Activated CD4-positive, alpha-beta T cell treated with anti-CD3 and anti-CD28 coated beads for 36 hours (primary cell): ENCODE results near the gene ARL8B. TPM values are rescaled to one million over a fixed set of nuclear protein-coding genes. Genes with fewer than 3 reads are reported as not detected.
A peak's percentile ranks its signal among the peaks of the same experiment; 100 is the strongest.
"Not testable (repeated sequence)": the region's sequence is repeated elsewhere in the genome, so short reads cannot be mapped to it uniquely, and the experiment has no call there.

Source experiments
- ATAC-seq: fragments of 200-7000 bp; cut with Tn5 transposase; one replicate; pipeline ENCODE4 v1.10.0; 2021; ENCODE audit warnings: mild to moderate bottlenecking, moderate library complexity
- CTCF ChIA-PET: fragments of 350-600 bp; sonication (Branson Sonifier 250); formaldehyde crosslinking; loops from one replicate; lab custom pipeline; 2021; ENCODE audit warnings: antibody characterized with exemption; lab: Charles Lee
- POLR2A ChIA-PET: fragments of 350-600 bp; sonication (Branson Sonifier 250); formaldehyde crosslinking; loops from one replicate; lab custom pipeline; 2021; ENCODE audit warnings: antibody characterized with exemption, inconsistent platforms; lab: Charles Lee
- DNase-seq: peaks from one replicate; pipeline ENCODE4 v3.0.0-alpha.2; 2020
- H3K27ac Mint-ChIP-seq: one replicate; pipeline ENCODE4 v1.8.0; 2021; ENCODE audit warnings: mixed read lengths
- H3K27me3 Mint-ChIP-seq: one replicate; pipeline ENCODE4 v1.8.0; 2021; ENCODE audit warnings: mixed read lengths
- H3K36me3 Mint-ChIP-seq: one replicate; pipeline ENCODE4 v1.8.0; 2021; ENCODE audit warnings: low read depth, mixed read lengths
- H3K4me1 Mint-ChIP-seq: one replicate; pipeline ENCODE4 v1.8.0; 2021; ENCODE audit warnings: mixed read lengths
- H3K4me3 Mint-ChIP-seq: one replicate; pipeline ENCODE4 v1.8.0; 2021; ENCODE audit warnings: mild to moderate bottlenecking, moderate library complexity, mixed read lengths
- H3K9me3 Mint-ChIP-seq: one replicate; pipeline ENCODE4 v1.8.0; 2021; ENCODE audit warnings: low read depth, mixed read lengths
- intact Hi-C, 2 experiments: fragments of 100-400 bp; cut with DNase I in 1 of 2; cut with micrococcal nuclease in 1 of 2; formaldehyde crosslinking; loops; one replicate each; pipeline versions ENCODE4 v1.14.2 to v1.15.1; 2022 to 2024; cut with DNase I, micrococcal nuclease
- total RNA-seq, 2 experiments: library from RNA; stranded (reverse); gene quantifications; one replicate each; pipeline ENCODE4 v1.2.3, GENCODE V29; 2021

Gene ARL8B
- total RNA-seq, 2 experiments from 2014 or later = 44.7 to 45.1 TPM

DNA sequence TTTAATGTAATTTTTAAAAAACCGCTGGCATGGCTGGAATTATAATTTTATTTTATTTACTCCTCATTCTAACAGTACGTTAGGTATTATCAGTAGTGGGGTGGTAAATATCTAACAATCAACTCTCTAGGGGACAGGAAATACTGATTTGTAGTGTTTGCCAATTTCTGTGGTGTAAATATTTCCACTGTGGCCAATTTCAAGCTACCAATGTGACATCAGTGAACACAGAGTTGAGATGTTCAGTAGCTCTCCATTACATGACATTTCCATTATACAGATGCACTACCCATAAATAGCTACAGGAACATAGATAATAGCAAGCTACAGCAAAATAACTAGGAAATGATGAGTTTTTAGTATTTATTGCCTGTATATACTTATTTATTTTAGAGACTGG, 10.0 kb upstream of the ARL8B start:
- ChIA-PET POLR2A (no interaction called here), CTCF (interaction anchor here (1.1 to 2.9 kb wide), 3 partner anchors 9 to 593 kb away, joined by 3 to 8 read pairs (median 5); no protein-coding TSS in a partner anchor)
- intact Hi-C loops = no loop called here
- no peaks in the 10 kb centered on the region for H3K36me3 Mint-ChIP-seq
- H3K4me3 Mint-ChIP-seq = no peak overlapping the region
- H3K27ac Mint-ChIP-seq = no peak overlapping the region
- no peaks in the 10 kb centered on the region for H3K9me3 Mint-ChIP-seq
- DNase-seq (no peak), ATAC-seq (no peak)
- no peaks in the 10 kb centered on the region for H3K27me3 Mint-ChIP-seq
- H3K4me1 Mint-ChIP-seq = no peaks in the 10 kb centered on the region

DNA sequence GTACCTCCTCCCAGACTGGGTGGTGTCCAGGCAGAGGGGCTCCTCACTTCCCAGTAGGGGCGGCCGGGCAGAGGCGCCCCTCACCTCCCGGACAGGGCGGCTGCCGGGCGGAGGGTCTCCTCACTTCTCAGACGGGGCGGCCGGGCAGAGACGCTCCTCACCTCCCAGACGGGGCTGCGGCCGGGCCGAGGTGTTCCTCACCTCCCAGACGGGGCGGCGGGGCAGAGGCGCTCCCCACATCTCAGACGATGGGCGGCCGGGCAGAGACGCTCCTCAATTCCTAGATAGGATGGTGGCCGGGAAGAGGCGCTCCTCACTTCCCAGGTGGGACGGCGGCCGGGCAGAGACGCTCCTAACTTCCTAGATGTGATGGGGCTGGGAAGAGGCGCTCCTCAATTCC, 8.4 kb upstream of the ARL8B start:
- H3K4me3 Mint-ChIP-seq, H3K9me3 Mint-ChIP-seq, DNase-seq, H3K4me1 Mint-ChIP-seq, intact Hi-C loops, ATAC-seq, CTCF ChIA-PET, H3K36me3 Mint-ChIP-seq, H3K27ac Mint-ChIP-seq, H3K27me3 Mint-ChIP-seq, POLR2A ChIA-PET: not testable (repeated sequence)

DNA sequence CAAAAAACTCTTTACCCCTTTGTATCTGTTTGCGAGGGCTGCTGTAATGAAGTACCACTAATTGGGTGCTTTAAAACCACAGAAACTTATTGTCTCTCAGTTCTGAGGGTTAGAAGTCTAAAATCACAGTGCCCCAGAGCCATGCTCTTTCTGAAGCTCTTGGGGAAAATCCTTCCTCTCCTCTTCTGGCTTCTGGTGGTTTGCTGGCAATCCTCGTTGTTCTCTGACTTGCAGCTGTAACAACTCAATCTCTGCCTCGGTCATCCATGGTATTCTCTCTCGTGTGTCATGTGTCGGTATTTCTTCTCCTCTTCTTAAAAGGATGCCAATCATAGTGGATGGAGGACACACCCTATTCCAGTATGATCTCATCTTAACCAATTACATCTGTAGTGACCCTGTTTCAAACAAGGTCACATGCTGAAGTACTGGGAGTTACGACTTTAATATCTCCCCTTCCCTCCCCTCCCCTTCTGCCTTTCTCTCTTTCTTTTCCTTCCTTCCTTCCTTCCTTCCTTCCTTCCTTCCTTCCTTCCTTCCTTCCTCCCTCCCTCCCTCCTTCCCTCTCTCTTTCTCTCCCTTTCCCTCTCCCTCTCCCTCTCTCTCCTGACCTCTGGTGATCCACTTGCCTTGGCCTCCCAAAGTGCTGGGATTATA, 6.5 kb upstream of the ARL8B start:
- intact Hi-C loops = no loop called here
- CTCF ChIA-PET = interaction anchor here (0.6 kb wide), 1 partner anchor 431 kb away, joined by 4 read pairs; no protein-coding TSS in a partner anchor
- Mint-ChIP-seq H3K36me3 (no peaks in the 10 kb centered on the region), H3K4me3 (no peak overlapping the region), H3K27me3 (no peaks in the 10 kb centered on the region), H3K9me3 (no peaks in the 10 kb centered on the region), H3K4me1 (no peaks in the 10 kb centered on the region), H3K27ac (no peak overlapping the region)
- DNase-seq (no peak), ATAC-seq (no peak)
- POLR2A ChIA-PET = interaction anchor here (0.6 kb wide), 1 partner anchor 72 kb away, joined by 3 read pairs; no protein-coding TSS in a partner anchor

DNA sequence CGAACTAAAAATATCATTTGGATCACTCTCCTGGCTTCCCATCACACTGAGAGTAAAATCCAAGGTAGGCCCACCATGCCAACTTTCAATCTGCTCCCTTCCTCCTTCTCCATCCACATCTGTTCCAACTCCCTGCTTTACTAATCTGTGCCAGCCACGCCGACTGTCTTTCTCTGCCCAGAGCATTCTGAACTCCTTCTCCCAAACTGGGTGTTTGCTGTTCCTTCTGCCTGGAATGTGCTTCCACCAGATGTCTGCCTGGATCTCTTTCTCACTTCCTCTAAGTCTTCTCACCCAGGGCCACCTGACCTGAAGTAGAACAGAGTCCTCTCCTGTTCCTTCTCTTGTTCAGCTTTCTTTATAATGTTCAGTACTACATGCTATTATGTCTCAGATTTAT, 5.6 kb upstream of the ARL8B start:
- H3K36me3 Mint-ChIP-seq = no peaks in the 10 kb centered on the region
- ChIA-PET POLR2A (no interaction called here), CTCF (no interaction called here)
- no peak overlapping the region for H3K4me3 Mint-ChIP-seq
- H3K9me3 Mint-ChIP-seq = no peaks in the 10 kb centered on the region
- ATAC-seq = no peak
- intact Hi-C loops = no loop called here
- H3K27ac Mint-ChIP-seq = no peak overlapping the region
- H3K4me1 Mint-ChIP-seq = no peaks in the 10 kb centered on the region
- H3K27me3 Mint-ChIP-seq = no peaks in the 10 kb centered on the region
- DNase-seq = no peak

DNA sequence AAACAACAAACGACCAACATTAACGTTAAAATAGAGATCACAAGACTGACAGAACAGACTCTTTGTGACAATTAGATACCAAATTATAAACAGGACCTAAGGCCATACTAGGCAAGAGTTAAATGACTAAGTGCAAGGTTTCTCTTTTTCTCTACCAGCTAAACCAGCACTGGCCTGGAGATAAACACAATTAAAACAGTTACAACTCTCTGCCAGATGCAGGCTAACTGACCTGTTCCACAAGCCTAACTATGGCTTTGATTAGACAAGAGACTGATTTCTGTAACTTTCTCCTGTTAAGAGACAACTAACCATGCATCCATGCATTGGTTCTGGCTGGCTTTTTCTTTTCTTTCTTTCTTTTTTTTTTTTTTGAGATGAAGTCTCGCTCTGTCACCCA, 1.6 kb upstream of the ARL8B start:
- Mint-ChIP-seq H3K9me3 (no peaks in the 10 kb centered on the region), H3K27ac (no peak overlapping the region), H3K4me3 (no peak overlapping the region), H3K4me1 (peaks cover 26% of the 10 kb centered on the region), H3K27me3 (no peaks in the 10 kb centered on the region), H3K36me3 (peaks cover 9% of the 10 kb centered on the region)
- intact Hi-C loops = loop anchor here (5.0 kb wide), 7 partner anchors 143 to 1943 kb away; partner anchors contain the start of genes BHLHE40 (in 1 of the 2) and CRBN (in 1 of the 2)
- ATAC-seq (no peak), DNase-seq (no peak)
- ChIA-PET POLR2A (no interaction called here), CTCF (interaction anchor here (1.2 to 1.7 kb wide), 2 partner anchors 9 to 408 kb away, joined by 8 read pairs; no protein-coding TSS in a partner anchor)

DNA sequence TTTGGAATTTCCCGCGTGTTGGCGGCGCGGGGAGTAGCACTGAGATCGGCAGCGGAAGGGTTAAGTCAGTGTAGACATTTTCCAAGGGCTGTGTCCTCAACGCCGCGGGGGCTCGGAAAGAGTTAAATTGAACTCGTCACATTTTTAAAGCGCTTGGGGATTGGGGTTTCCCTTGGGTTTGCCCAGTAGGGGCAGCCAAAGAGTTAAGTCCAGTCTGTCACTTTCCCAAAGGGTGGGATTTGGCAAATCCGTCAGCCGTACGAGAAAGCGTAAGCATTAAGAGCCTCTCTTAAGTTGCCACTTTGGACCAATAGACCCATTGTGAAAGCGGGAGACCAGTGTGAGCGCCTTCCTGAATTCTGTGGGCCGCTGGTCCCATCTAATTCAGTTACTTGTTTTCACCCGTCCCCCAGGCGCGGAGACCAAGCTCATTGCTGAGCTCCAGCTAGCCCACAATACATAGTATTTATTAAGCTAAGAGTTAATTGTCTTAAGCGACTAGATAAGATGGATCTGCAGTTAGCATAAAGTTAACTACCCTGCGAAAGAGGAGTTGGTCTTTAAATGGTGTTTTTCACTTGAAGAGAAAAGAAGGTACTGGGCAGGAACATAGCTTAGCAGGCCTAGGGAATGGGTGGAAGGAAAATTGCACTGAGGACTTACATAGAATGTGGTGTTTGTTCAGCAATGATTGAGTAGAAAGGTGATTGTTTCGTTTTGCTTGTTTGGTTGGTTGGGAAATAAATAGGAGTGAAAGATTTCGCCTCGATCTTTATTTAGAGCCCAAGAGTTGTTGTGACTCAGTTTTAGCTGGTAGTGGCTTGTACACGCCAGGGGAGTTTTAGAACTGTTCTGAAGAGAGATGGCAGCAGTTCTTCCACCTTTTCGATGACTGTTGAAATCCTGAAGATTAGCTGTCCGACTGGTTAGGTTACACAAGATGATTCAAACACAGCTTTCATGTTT, 932 bp downstream of the ARL8B start:
- DNase-seq (peak; percentile 49), ATAC-seq (peak; percentile 65)
- peak overlapping the region; percentile 83 for H3K4me3 Mint-ChIP-seq
- intact Hi-C loops = loop anchor here (1.0 to 5.0 kb wide), 14 partner anchors 64 to 1946 kb away; partner anchors contain the start of genes BHLHE40 (in 2 of the 2), EDEM1 (in 2 of the 2), CRBN (in 1 of the 2) and ITPR1 (in 1 of the 2)
- ChIA-PET CTCF (interaction anchor here (0.7 to 2.0 kb wide), 15 partner anchors 10 to 443 kb away, joined by 3 to 16 read pairs (median 5); no protein-coding TSS in a partner anchor), POLR2A (interaction anchor here (0.6 to 4.0 kb wide), 13 partner anchors 37 to 541 kb away, joined by 3 to 46 read pairs (median 5); partner anchors contain the start of genes BHLHE40 and EDEM1)
- peaks cover 13% of the 10 kb centered on the region for H3K36me3 Mint-ChIP-seq
- no peaks in the 10 kb centered on the region for H3K27me3 Mint-ChIP-seq
- H3K27ac Mint-ChIP-seq = peak overlapping the region; percentile 94
- peaks cover 46% of the 10 kb centered on the region for H3K4me1 Mint-ChIP-seq
- no peaks in the 10 kb centered on the region for H3K9me3 Mint-ChIP-seq

DNA sequence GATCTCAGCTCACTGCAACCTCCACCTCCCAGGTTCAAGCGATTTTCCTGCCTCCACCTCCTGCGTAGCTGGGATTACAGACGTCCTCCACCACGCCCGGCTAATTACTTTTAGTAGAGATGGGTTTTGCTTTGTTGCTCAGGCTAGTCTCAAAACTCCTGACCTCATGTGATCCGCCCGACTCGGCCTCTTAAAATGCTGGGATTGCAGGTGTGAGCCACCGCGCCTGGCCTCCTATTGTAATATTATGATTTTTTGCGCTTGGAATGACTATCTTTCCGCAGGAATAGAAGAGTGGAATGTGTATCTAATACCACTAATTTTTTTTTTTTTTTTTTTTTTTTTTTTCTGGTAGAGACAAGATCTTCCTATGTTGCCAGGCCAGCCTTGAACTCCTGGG, 1.8 kb downstream of the ARL8B start:
- Mint-ChIP-seq H3K27ac (peak overlapping the region; percentile 94), H3K27me3 (no peaks in the 10 kb centered on the region), H3K4me3 (peak overlapping the region; percentile 83), H3K9me3 (no peaks in the 10 kb centered on the region), H3K4me1 (peaks cover 50% of the 10 kb centered on the region), H3K36me3 (peaks cover 14% of the 10 kb centered on the region)
- ATAC-seq = no peak
- intact Hi-C loops = loop anchor here (2.0 to 5.0 kb wide), 9 partner anchors 97 to 1947 kb away; partner anchors contain the start of genes BHLHE40 (in 1 of the 2), CRBN (in 1 of the 2) and SETMAR (in 1 of the 2)
- DNase-seq = no peak
- CTCF ChIA-PET = interaction anchor here (0.6 to 2.0 kb wide), 14 partner anchors 9 to 444 kb away, joined by 3 to 16 read pairs (median 4); no protein-coding TSS in a partner anchor
- POLR2A ChIA-PET = interaction anchor here (0.6 to 4.0 kb wide), 13 partner anchors 12 to 282 kb away, joined by 3 to 46 read pairs (median 5); partner anchors contain the start of genes BHLHE40 and EDEM1

DNA sequence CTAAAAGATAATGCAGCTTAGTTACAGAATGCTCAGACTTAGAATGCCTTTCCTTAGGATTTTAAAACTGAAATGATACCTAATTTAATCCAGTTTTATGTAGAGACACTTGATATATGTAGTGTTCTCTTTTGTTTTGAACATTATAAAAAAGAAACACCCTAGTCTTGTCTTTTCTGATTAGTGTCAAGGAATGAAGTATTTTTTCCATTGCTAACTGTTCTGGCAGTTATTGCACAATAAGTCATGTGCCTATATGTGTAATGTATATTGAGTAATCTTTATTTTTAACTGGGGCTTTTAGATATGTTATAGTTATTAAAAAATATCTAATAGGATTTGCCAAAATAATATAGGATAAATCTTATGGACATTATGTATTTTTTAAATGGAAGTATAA, 4.5 kb downstream of the ARL8B start:
- Mint-ChIP-seq H3K27ac (no peak overlapping the region), H3K27me3 (no peaks in the 10 kb centered on the region), H3K4me3 (no peak overlapping the region), H3K9me3 (no peaks in the 10 kb centered on the region), H3K4me1 (peaks cover 53% of the 10 kb centered on the region), H3K36me3 (peaks cover 23% of the 10 kb centered on the region)
- POLR2A ChIA-PET = interaction anchor here (1.3 kb wide), 1 partner anchor 71 kb away, joined by 5 read pairs; no protein-coding TSS in a partner anchor
- CTCF ChIA-PET = interaction anchor here (0.9 to 2.6 kb wide), 5 partner anchors 12 to 415 kb away, joined by 3 to 6 read pairs (median 3); no protein-coding TSS in a partner anchor
- intact Hi-C loops = no loop called here
- ATAC-seq = no peak
- DNase-seq = no peak

DNA sequence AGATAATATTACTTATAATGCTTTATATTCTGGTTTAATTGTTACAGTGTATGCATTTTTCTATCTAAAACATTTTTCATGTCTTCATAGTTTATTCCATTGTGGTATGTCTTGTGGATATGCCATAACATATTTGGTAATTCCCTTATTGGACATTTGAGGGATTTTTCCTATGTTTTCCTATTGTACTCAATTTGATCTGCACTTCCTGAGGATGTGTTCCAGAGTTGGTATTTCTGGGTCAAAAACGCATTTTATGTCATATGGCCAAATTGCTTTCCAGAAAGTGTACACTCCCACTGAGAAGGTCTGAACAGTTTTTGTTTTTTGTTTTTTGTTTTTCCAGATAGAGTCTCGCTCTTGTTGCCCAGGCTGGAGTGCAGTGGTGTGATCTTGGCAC, 6.8 kb downstream of the ARL8B start:
- no peaks in the 10 kb centered on the region for H3K27me3 Mint-ChIP-seq
- H3K4me3 Mint-ChIP-seq = no peak overlapping the region
- ChIA-PET POLR2A (no interaction called here), CTCF (no interaction called here)
- no peaks in the 10 kb centered on the region for H3K9me3 Mint-ChIP-seq
- peaks cover 54% of the 10 kb centered on the region for H3K4me1 Mint-ChIP-seq
- peaks cover 21% of the 10 kb centered on the region for H3K36me3 Mint-ChIP-seq
- ATAC-seq (no peak), DNase-seq (no peak)
- intact Hi-C loops = no loop called here
- peak overlapping the region; percentile 65 for H3K27ac Mint-ChIP-seq

DNA sequence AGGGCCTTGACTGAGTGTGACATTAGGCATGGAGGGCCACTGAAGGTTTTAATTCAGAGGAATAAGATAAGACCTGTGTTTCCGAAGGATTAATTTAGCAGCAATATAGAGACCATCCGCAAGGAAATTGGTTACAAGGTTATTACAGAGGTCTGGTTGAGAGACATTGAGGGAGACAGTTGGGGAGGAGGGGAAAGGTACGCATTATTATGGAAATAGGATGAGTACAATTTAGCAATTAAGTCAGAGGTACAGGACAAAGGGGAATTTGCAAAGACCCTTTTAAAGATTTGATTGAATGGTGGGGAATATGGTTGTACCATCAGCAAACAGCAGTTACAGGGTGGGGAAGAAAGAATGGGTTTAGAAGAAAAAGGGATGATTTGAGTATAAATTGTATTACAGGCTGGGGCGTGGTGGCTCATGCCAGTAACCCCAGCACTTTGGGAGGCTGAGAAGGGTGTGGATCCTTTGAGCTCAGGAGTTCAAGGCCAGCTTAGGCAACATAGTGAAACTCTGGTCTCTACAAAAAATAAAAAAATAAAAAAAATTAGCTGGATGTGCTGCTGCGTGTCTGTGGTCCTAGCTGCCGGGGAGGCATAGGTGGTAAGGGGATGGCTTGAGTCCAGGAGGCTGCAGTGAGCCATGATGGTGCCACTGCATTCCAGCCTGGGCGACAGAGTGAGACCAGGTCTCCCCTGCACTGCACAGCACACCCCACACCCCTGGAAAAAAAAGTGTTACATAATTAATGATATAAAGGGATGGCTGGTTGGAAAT, 11.3 kb downstream of the ARL8B start:
- Mint-ChIP-seq H3K27me3 (no peaks in the 10 kb centered on the region), H3K27ac (peak overlapping the region; percentile 64), H3K36me3 (peaks cover 11% of the 10 kb centered on the region), H3K4me3 (no peak overlapping the region), H3K4me1 (peaks cover 41% of the 10 kb centered on the region), H3K9me3 (no peaks in the 10 kb centered on the region)
- ChIA-PET POLR2A (no interaction called here), CTCF (interaction anchor here (1.7 kb wide), 1 partner anchor 10 kb away, joined by 6 read pairs; no protein-coding TSS in a partner anchor)
- ATAC-seq (no peak), DNase-seq (no peak)
- intact Hi-C loops = loop anchor here in 1 of 2 experiments (10.0 kb wide), 1 partner anchor 291 kb away; no protein-coding TSS in a partner anchor
